B cell (primary cell): ENCODE results near the gene COL4A6. TPM values are rescaled to one million over a fixed set of nuclear protein-coding genes. Genes with fewer than 3 reads are reported as not detected.
"Not testable (repeated sequence)": the region's sequence is repeated elsewhere in the genome, so short reads cannot be mapped to it uniquely, and the experiment has no call there.

Source experiments
- ATAC-seq: fragments of 200-7000 bp; cut with Tn5 transposase; one replicate; pipeline ENCODE4 v1.10.0; 2021; ENCODE audit warnings: low read depth, mild to moderate bottlenecking, moderate number of reproducible peaks, moderate library complexity
- CTCF ChIA-PET: fragments of 350-600 bp; sonication (Branson Sonifier 250); formaldehyde crosslinking; loops from one replicate; lab custom pipeline; 2021; ENCODE audit warnings: antibody characterized with exemption, inconsistent platforms; lab: Charles Lee
- POLR2A ChIA-PET: fragments of 350-600 bp; sonication (Branson Sonifier 250); formaldehyde crosslinking; loops from one replicate; lab custom pipeline; 2021; ENCODE audit warnings: antibody characterized with exemption; lab: Charles Lee
- DNase-seq: peaks from one replicate; pipeline ENCODE4 v3.0.0; 2013
- H2AFZ ChIP-seq: 2 replicates; pipeline ENCODE4 v1.6.1; 2012; ENCODE audit warnings: mild to moderate bottlenecking, low read depth, low read length; ENCODE audit not compliant: insufficient read depth, poor library complexity, severe bottlenecking
- H3K27ac ChIP-seq, 2 donors: 1 replicate in 1 of 2; 2 replicates in 1 of 2; pipeline ENCODE4 v1.5.1; 2012 to 2013; ENCODE audit warnings: low read length in 2 of 2, mild to moderate bottlenecking in 2 of 2, moderate library complexity in 1 of 2
- H3K27me3 ChIP-seq, 4 experiments: fragments of 200-600 bp in 1 of 4; sonication (generic) in 1 of 4; replicated peaks in 1 of 4; 1 replicate in 2 of 4; 2 replicates in 2 of 4; pipeline versions ENCODE4 v1.6.1 to v1.7.0; 2013 to 2016; ENCODE audit warnings: low read length in 3 of 4, mild to moderate bottlenecking in 2 of 4, mixed read lengths in 1 of 4, moderate library complexity in 1 of 4; ENCODE audit not compliant: insufficient read depth in 4 of 4, control insufficient read depth in 3 of 4; ENCODE audit errors: control extremely low read depth in 1 of 4
- H3K36me3 ChIP-seq, 2 experiments: replicated peaks in 1 of 2; 1 replicate in 1 of 2; 2 replicates in 1 of 2; pipeline versions ENCODE4 v1.6.1 to v1.7.1; 2013; ENCODE audit warnings: low read length in 1 of 2; ENCODE audit not compliant: insufficient read depth in 2 of 2, control insufficient read depth in 1 of 2; ENCODE audit errors: control extremely low read depth in 1 of 2, extremely low read depth in 1 of 2
- H3K4me1 ChIP-seq, 2 donors: fragments of 200-600 bp in 1 of 2; sonication (generic) in 1 of 2; 1 replicate in 1 of 2; 2 replicates in 1 of 2; pipeline versions ENCODE4 v1.5.1 to v1.6.1; 2013 to 2017; ENCODE audit warnings: low read length in 2 of 2; ENCODE audit not compliant: control insufficient read depth in 2 of 2, insufficient read depth in 2 of 2
- H3K4me2 ChIP-seq: replicated peaks from 2 replicates; pipeline ENCODE3; 2012; ENCODE audit warnings: mild to moderate bottlenecking, low read depth, low read length; ENCODE audit not compliant: poor library complexity, severe bottlenecking
- H3K4me3 ChIP-seq, 5 experiments: fragments of 200-600 bp in 1 of 5; sonication (generic) in 1 of 5; 1 replicate in 3 of 5; 2 replicates in 2 of 5; pipeline versions ENCODE4 v1.5.1 to v1.7.0; 2011 to 2016; ENCODE audit warnings: low read length in 4 of 5, mild to moderate bottlenecking in 4 of 5, low read depth in 2 of 5, control low read depth in 1 of 5, moderate library complexity in 1 of 5; ENCODE audit not compliant: insufficient read depth in 1 of 5; ENCODE audit errors: control extremely low read depth in 1 of 5, extremely low read depth in 1 of 5
- H3K79me2 ChIP-seq: fragments of 200-600 bp; sonication (generic); one replicate; pipeline ENCODE4 v1.6.0; 2016; ENCODE audit warnings: low read length; ENCODE audit not compliant: control insufficient read depth, insufficient read depth
- H3K9ac ChIP-seq: fragments of 200-600 bp; sonication (generic); 2 replicates; pipeline ENCODE4 v1.6.1; 2017; ENCODE audit warnings: mild to moderate bottlenecking, low read length, moderate library complexity
- H3K9me3 ChIP-seq, 3 donors: one replicate each; pipeline versions ENCODE4 v1.6.1 to v1.7.1; 2013; ENCODE audit warnings: low read length in 2 of 3; ENCODE audit not compliant: control insufficient read depth in 2 of 3, insufficient read depth in 1 of 3; ENCODE audit errors: control extremely low read depth in 1 of 3
- H4K20me1 ChIP-seq: 2 replicates; pipeline ENCODE4 v1.6.0; 2012; ENCODE audit warnings: mild to moderate bottlenecking, low read length; ENCODE audit not compliant: insufficient read depth, control insufficient read depth, poor library complexity, severe bottlenecking
- H3K27ac Mint-ChIP-seq: one replicate; pipeline ENCODE4 v1.8.0; 2021; ENCODE audit warnings: mixed read lengths
- H3K27me3 Mint-ChIP-seq: one replicate; pipeline ENCODE4 v1.8.0; 2021; ENCODE audit warnings: mixed read lengths
- H3K4me1 Mint-ChIP-seq: one replicate; pipeline ENCODE4 v1.8.0; 2021; ENCODE audit warnings: mixed read lengths
- H3K4me3 Mint-ChIP-seq: one replicate; pipeline ENCODE4 v1.8.0; 2021; ENCODE audit warnings: mixed read lengths
- H3K9me3 Mint-ChIP-seq: one replicate; pipeline ENCODE4 v1.8.0; 2022; ENCODE audit warnings: mixed read lengths; ENCODE audit not compliant: insufficient read depth
- CTCF ChIP-seq: fragments of 200-600 bp; IDR thresholded peaks from one replicate; pipeline ENCODE4 v1.8.0; 2022; ENCODE audit warnings: antibody characterized with exemption, mild to moderate bottlenecking
- EZH2 ChIP-seq: IDR thresholded peaks from 2 replicates; pipeline ENCODE4 v1.6.1; 2012; ENCODE audit warnings: borderline replicate concordance, low read depth, mild to moderate bottlenecking, moderate library complexity, low read length; ENCODE audit not compliant: insufficient read depth, poor library complexity, severe bottlenecking
- WGBS: methylation state at CpG from one replicate; pipeline ENCODE4 v1.1.5; 2013; ENCODE audit warnings: missing lambda C conversion rate; ENCODE audit not compliant: insufficient coverage; 5-methylcytosine and 5-hydroxymethylcytosine counted together
- intact Hi-C: fragments of 100-400 bp; cut with micrococcal nuclease; formaldehyde crosslinking; loops from one replicate; pipeline ENCODE4 v1.10.0; 2022
- polyA plus RNA-seq: library from polyadenylated mRNA; depleted of rRNA; stranded (reverse); fragments of >200 nt; gene quantifications from 2 replicates; pipeline ENCODE4 v1.2.3, GENCODE V29; 2012
- total RNA-seq, 2 donors: library from RNA; stranded (reverse); fragments of 120-200 nt in 1 of 2; gene quantifications; 1 replicate in 1 of 2; 2 replicates in 1 of 2; pipeline versions ENCODE4 v1.2.3 to v1.2.4, GENCODE V29; 2013 to 2022

The COL4A6 gene
- total and polyA plus RNA-seq, 2 donors (not counting 1 experiment from before 2014, with no cell fraction given): not detected

DNA sequence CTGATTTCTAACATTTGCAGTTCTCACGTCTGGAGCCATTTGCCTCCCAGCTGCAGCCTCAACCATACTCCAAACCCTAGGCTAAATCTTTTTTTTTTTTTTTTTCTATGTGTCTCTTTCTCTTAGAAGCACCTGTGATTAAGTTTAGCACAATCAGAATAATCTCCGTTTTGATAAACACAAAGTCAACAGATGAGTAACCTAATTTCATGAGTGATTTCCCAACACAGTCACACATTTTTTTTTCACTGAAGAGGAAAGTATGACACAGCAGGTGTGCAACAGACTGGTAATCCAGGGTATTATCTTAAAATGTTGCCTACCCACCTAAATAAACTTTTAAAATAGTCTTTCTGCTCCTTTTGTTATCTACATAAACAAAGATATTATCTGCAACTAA lies 62.6 kb downstream of the COL4A6 start:
- CTCF ChIA-PET, H3K27me3 ChIP-seq, H4K20me1 ChIP-seq, H3K4me3 ChIP-seq, intact Hi-C loops, H3K27ac Mint-ChIP-seq, H3K27ac ChIP-seq, H2AFZ ChIP-seq, H3K9me3 Mint-ChIP-seq, H3K9me3 ChIP-seq, H3K4me1 ChIP-seq, H3K27me3 Mint-ChIP-seq, H3K4me3 Mint-ChIP-seq, POLR2A ChIA-PET, H3K4me1 Mint-ChIP-seq, DNase-seq, ATAC-seq, H3K4me2 ChIP-seq, H3K79me2 ChIP-seq, H3K36me3 ChIP-seq, H3K9ac ChIP-seq: not testable (repeated sequence)
- no CpG with 5 or more reads among the region's 2 CpGs for WGBS

GRCh38 chrX:108366644-108367406 lies 71.4 kb downstream of the COL4A6 start:
- no CpG with 5 or more reads among the region's 1 CpG for WGBS
- H3K79me2 ChIP-seq: no peaks in the 10 kb centered on the region
- no peak overlapping the region for H3K27ac Mint-ChIP-seq
- no peaks in the 10 kb centered on the region for H3K9me3 ChIP-seq
- H3K9me3 Mint-ChIP-seq: no peaks in the 10 kb centered on the region
- H3K4me3 ChIP-seq: no peak overlapping the region
- ChIA-PET CTCF (no interaction called here), POLR2A (no interaction called here)
- no peaks in the 10 kb centered on the region for H3K27me3 Mint-ChIP-seq
- H3K4me1 Mint-ChIP-seq: no peaks in the 10 kb centered on the region
- H3K27ac ChIP-seq: no peak overlapping the region
- H3K9ac ChIP-seq: no peak overlapping the region
- no peak overlapping the region for H3K4me2 ChIP-seq
- H3K27me3 ChIP-seq: no peaks in the 10 kb centered on the region
- no peak overlapping the region for H2AFZ ChIP-seq
- DNase-seq (no peak), ATAC-seq (no peak)
- TF ChIP-seq CTCF: no peak
- no peak for TF ChIP-seq EZH2
- H3K4me3 Mint-ChIP-seq: no peak overlapping the region
- intact Hi-C loops: no loop called here
- no peaks in the 10 kb centered on the region for H4K20me1 ChIP-seq
- no peaks in the 10 kb centered on the region for H3K36me3 ChIP-seq
- no peaks in the 10 kb centered on the region for H3K4me1 ChIP-seq
